Mesenteric fat pad (tissue), 1 donor: ENCODE measurements around the gene VPS37C. TPM values are rescaled to one million over a fixed set of nuclear protein-coding genes. Genes with fewer than 3 reads are reported as not detected.
"Not testable (repeated sequence)": the region's sequence is repeated elsewhere in the genome, so short reads cannot be mapped to it uniquely, and the experiment has no call there.

Experiments
- DNase-seq: peaks from one replicate; pipeline ENCODE4 v3.0.0-alpha.2; 2020; ENCODE audit warnings: low spot score
- total RNA-seq: library from RNA; stranded (reverse); fragmentation: NEBNext Ultra II Directional; extraction: Animal tissue kit (Norgen Biotek cat#: 25700); gene quantifications from one replicate; pipeline ENCODE4 v1.2.1, GENCODE V29; 2021
- donor health status: DM: yes; HTN: yes; CAD: no.

The VPS37C gene
- total RNA-seq, 1 donor from 2014 or later: 21.5 TPM

- peak; percentile 72 for DNase-seq
Measured at GRCh38 chr11:61176446-61176845, 15.2 kb upstream of the VPS37C start.

- DNase-seq: peak; percentile 55
Measured at GRCh38 chr11:61174949-61175348, 13.7 kb upstream of the VPS37C start.

- peak; percentile 55 for DNase-seq
Measured at GRCh38 chr11:61174273-61174672, 13.0 kb upstream of the VPS37C start.

- DNase-seq: no peak
Measured at GRCh38 chr11:61173456-61173855, 12.2 kb upstream of the VPS37C start.

- peak; percentile 16 for DNase-seq
Measured at GRCh38 chr11:61172888-61173287, 11.7 kb upstream of the VPS37C start.

- no peak for DNase-seq
Measured at GRCh38 chr11:61172356-61172755, 11.1 kb upstream of the VPS37C start.

- no peak for DNase-seq
Measured at GRCh38 chr11:61171907-61172306, 10.7 kb upstream of the VPS37C start.

- peak; percentile 30 for DNase-seq
Measured at GRCh38 chr11:61170566-61170965, 9.3 kb upstream of the VPS37C start.

GRCh38 chr11:61168800-61169199 is 7.6 kb upstream of the VPS37C start:
- no peak for DNase-seq

GRCh38 chr11:61168042-61168688 is 6.9 kb upstream of the VPS37C start:
- DNase-seq: no peak

- DNase-seq: peak; percentile 49
Measured at GRCh38 chr11:61166331-61166730, 5.1 kb upstream of the VPS37C start.

- DNase-seq: not testable (repeated sequence)
Measured at GRCh38 chr11:61165785-61166184, 4.6 kb upstream of the VPS37C start.

- no peak for DNase-seq
Measured at GRCh38 chr11:61164606-61165424, 3.6 kb upstream of the VPS37C start.

GRCh38 chr11:61163714-61164605 is 2.7 kb upstream of the VPS37C start:
- DNase-seq: peak; percentile 22

GRCh38 chr11:61163021-61163420 is 1.8 kb upstream of the VPS37C start:
- peak; percentile 37 for DNase-seq

- DNase-seq: peak; percentile 22
Measured at GRCh38 chr11:61162092-61162941, 1.1 kb upstream of the VPS37C start.

GRCh38 chr11:61160487-61161189 is 588 bp downstream of the VPS37C start:
- peak; percentile 55 for DNase-seq

- no peak for DNase-seq
Measured at GRCh38 chr11:61158691-61159381, 2.4 kb downstream of the VPS37C start.

GRCh38 chr11:61157743-61158142 is 3.5 kb downstream of the VPS37C start:
- peak; percentile 3 for DNase-seq
